ENCODE results near the gene HAUS6. TPM values are rescaled to one million over a fixed set of nuclear protein-coding genes. Genes with fewer than 3 reads are reported as not detected.

The HAUS6 gene
- total and polyA plus RNA-seq, 2 of the 13 experiments (the other 11 are each of a cell fraction or from before 2014, with no cell fraction given), result 9.8 to 31.1 TPM

DNA sequence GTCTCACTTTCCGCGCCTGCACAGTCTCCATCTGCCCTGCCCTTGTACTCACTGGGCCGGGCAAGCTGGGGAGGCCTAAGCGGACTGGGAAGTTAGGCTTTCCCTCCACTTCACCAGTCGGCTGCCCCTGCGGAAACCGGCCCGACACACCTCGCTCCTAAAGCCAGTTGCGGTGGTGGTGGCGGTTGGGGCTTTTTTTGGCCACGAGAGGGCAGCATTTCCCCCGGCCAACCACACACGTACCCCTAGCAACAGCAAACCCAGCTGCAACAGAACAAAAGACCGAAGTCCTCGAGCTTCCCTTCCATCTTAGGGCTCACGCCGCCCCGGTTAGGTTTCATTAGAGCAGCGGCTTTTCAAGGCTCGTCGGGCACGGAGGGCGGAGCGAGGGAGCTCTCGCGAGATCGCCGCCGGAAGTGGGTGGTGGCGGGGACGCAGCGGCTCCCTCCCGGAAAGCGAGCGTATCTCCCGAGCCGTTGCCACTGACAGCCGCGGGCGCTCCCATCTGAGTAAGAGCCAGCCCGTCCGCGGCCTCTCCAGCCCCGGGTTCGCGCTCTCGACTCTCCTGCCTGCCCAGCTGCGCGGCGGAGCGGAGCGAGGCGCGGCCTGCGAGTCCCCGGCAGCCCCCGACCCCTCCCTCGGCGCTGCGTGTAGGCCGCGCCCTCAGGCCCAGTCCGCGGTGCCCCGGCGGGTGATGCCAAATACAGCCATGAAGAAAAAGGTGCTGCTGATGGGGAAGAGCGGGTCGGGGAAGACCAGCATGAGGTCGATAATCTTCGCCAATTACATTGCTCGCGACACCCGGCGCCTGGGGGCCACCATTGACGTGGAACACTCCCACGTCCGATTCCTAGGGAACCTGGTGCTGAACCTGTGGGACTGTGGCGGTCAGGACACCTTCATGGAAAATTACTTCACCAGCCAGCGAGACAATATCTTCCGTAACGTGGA, 53.5 kb downstream of the HAUS6 start, which contains the start of gene RRAGA (continued):
- TF ChIP-seq MIXL1 (CRISPR knock-in tag; IDR thresholded peaks at IDR 0.05) (peak; percentile 67), THYN1 (CRISPR knock-in tag; IDR thresholded peaks at IDR 0.05; ENCODE audit: borderline replicate concordance, low read depth) (0 out of 2 replicates have a peak, but pooled peaks have one; percentile 51), ZZZ3 (CRISPR knock-in tag; IDR thresholded peaks at IDR 0.05; ENCODE audit: borderline replicate concordance) (peak; percentile 52; the same call in 1 of the 2 replicates), MLLT10 (CRISPR knock-in tag; IDR thresholded peaks at IDR 0.05) (no peak), RFXAP (CRISPR knock-in tag; IDR thresholded peaks at IDR 0.05; ENCODE audit: borderline replicate concordance) (peak; percentile 97), ZFP37 (CRISPR knock-in tag; IDR thresholded peaks at IDR 0.05; ENCODE audit: borderline replicate concordance) (peak; percentile 66), SNAPC2 (CRISPR knock-in tag; IDR thresholded peaks at IDR 0.05) (peak; percentile 85), MTA1 (CRISPR knock-in tag; IDR thresholded peaks at IDR 0.05; ENCODE audit: borderline replicate concordance) (peak; percentile 42; the same call in 1 of the 2 replicates), PAWR (CRISPR knock-in tag; IDR thresholded peaks at IDR 0.05; ENCODE audit: borderline replicate concordance) (no peak), ZKSCAN1 (IDR thresholded peaks at IDR 0.05; ENCODE audit: low read length) (0 out of 2 replicates have a peak, but pooled peaks have one; percentile 50), PITX1 (CRISPR knock-in tag; IDR thresholded peaks at IDR 0.05) (peak; percentile 68), ZBTB3 (CRISPR knock-in tag; IDR thresholded peaks at IDR 0.05; ENCODE audit: borderline replicate concordance, low read depth) (no peak), AGO2 (optimal IDR thresholded peaks at IDR 0.05; ENCODE audit: low read depth, low read length) (peak; percentile 94), NFATC3 (CRISPR knock-in tag; IDR thresholded peaks at IDR 0.05) (peak; percentile 75; the same call in 1 of the 2 replicates)
- TF ChIP-seq, protein P1, sequence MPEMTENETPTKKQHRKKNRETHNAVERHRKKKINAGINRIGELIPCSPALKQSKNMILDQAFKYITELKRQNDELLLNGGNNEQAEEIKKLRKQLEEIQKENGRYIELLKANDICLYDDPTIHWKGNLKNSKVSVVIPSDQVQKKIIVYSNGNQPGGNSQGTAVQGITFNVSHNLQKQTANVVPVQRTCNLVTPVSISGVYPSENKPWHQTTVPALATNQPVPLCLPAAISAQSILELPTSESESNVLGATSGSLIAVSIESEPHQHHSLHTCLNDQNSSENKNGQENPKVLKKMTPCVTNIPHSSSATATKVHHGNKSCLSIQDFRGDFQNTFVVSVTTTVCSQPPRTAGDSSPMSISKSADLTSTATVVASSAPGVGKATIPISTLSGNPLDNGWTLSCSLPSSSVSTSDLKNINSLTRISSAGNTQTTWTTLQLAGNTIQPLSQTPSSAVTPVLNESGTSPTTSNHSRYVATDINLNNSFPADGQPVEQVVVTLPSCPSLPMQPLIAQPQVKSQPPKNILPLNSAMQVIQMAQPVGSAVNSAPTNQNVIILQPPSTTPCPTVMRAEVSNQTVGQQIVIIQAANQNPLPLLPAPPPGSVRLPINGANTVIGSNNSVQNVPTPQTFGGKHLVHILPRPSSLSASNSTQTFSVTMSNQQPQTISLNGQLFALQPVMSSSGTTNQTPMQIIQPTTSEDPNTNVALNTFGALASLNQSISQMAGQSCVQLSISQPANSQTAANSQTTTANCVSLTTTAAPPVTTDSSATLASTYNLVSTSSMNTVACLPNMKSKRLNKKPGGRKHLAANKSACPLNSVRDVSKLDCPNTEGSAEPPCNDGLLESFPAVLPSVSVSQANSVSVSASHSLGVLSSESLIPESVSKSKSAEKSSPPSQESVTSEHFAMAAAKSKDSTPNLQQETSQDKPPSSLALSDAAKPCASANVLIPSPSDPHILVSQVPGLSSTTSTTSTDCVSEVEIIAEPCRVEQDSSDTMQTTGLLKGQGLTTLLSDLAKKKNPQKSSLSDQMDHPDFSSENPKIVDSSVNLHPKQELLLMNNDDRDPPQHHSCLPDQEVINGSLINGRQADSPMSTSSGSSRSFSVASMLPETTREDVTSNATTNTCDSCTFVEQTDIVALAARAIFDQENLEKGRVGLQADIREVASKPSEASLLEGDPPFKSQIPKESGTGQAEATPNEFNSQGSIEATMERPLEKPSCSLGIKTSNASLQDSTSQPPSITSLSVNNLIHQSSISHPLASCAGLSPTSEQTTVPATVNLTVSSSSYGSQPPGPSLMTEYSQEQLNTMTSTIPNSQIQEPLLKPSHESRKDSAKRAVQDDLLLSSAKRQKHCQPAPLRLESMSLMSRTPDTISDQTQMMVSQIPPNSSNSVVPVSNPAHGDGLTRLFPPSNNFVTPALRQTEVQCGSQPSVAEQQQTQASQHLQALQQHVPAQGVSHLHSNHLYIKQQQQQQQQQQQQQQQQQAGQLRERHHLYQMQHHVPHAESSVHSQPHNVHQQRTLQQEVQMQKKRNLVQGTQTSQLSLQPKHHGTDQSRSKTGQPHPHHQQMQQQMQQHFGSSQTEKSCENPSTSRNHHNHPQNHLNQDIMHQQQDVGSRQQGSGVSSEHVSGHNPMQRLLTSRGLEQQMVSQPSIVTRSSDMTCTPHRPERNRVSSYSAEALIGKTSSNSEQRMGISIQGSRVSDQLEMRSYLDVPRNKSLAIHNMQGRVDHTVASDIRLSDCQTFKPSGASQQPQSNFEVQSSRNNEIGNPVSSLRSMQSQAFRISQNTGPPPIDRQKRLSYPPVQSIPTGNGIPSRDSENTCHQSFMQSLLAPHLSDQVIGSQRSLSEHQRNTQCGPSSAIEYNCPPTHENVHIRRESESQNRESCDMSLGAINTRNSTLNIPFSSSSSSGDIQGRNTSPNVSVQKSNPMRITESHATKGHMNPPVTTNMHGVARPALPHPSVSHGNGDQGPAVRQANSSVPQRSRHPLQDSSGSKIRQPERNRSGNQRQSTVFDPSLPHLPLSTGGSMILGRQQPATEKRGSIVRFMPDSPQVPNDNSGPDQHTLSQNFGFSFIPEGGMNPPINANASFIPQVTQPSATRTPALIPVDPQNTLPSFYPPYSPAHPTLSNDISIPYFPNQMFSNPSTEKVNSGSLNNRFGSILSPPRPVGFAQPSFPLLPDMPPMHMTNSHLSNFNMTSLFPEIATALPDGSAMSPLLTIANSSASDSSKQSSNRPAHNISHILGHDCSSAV (CRISPR knock-in tag; IDR thresholded peaks at IDR 0.05; ENCODE audit: borderline replicate concordance), result peak; percentile 96; the same call in 1 of the 2 replicates
- TF ChIP-seq, protein P2, sequence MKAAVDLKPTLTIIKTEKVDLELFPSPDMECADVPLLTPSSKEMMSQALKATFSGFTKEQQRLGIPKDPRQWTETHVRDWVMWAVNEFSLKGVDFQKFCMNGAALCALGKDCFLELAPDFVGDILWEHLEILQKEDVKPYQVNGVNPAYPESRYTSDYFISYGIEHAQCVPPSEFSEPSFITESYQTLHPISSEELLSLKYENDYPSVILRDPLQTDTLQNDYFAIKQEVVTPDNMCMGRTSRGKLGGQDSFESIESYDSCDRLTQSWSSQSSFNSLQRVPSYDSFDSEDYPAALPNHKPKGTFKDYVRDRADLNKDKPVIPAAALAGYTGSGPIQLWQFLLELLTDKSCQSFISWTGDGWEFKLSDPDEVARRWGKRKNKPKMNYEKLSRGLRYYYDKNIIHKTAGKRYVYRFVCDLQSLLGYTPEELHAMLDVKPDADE (CRISPR knock-in tag; IDR thresholded peaks at IDR 0.05), result 0 out of 2 replicates have a peak, but pooled peaks have one; percentile 65
- TF ChIP-seq, protein P3, sequence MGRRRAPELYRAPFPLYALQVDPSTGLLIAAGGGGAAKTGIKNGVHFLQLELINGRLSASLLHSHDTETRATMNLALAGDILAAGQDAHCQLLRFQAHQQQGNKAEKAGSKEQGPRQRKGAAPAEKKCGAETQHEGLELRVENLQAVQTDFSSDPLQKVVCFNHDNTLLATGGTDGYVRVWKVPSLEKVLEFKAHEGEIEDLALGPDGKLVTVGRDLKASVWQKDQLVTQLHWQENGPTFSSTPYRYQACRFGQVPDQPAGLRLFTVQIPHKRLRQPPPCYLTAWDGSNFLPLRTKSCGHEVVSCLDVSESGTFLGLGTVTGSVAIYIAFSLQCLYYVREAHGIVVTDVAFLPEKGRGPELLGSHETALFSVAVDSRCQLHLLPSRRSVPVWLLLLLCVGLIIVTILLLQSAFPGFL (CRISPR knock-in tag; IDR thresholded peaks at IDR 0.05), result no peak

Data from HepG2 (cell line).